Fibroblast of skin of back (primary cell): ENCODE measurements around the gene STARD7.
"Not testable (repeated sequence)": the region's sequence is repeated elsewhere in the genome, so short reads cannot be mapped to it uniquely, and the experiment has no call there.

ENCODE experiments used
- DNase-seq: peaks from one replicate; pipeline ENCODE4 v3.0.0-alpha.2; 2013

Gene STARD7

GRCh38 chr2:96160366-96160765 lies 48.3 kb downstream of the STARD7 start:
- DNase-seq, result not testable (repeated sequence)

- DNase-seq, result no peak
These were observed 49.4 kb downstream of the STARD7 start for GRCh38 chr2:96159084-96159830.

GRCh38 chr2:96158554-96158940 lies 50.1 kb downstream of the STARD7 start:
- DNase-seq, result no peak

GRCh38 chr2:96157649-96158553 lies 50.7 kb downstream of the STARD7 start:
- peak; percentile 51 for DNase-seq

- DNase-seq, result no peak
These were observed 51.5 kb downstream of the STARD7 start for GRCh38 chr2:96156926-96157648.

GRCh38 chr2:96156011-96156820 lies 52.4 kb downstream of the STARD7 start:
- DNase-seq, result no peak

GRCh38 chr2:96154506-96155380 lies 53.9 kb downstream of the STARD7 start:
- no peak for DNase-seq

- no peak for DNase-seq
These were observed 54.6 kb downstream of the STARD7 start for GRCh38 chr2:96153991-96154431.

GRCh38 chr2:96153291-96153713 lies 55.3 kb downstream of the STARD7 start:
- no peak for DNase-seq

GRCh38 chr2:96152304-96153161 lies 56.1 kb downstream of the STARD7 start:
- no peak for DNase-seq

- DNase-seq, result no peak
These were observed 56.9 kb downstream of the STARD7 start for GRCh38 chr2:96151595-96152303.

- no peak for DNase-seq
These were observed 57.6 kb downstream of the STARD7 start for GRCh38 chr2:96150791-96151594.

GRCh38 chr2:96150007-96150640 lies 58.5 kb downstream of the STARD7 start:
- DNase-seq, result no peak

- DNase-seq, result peak; percentile 85
These were observed 60.0 kb downstream of the STARD7 start for GRCh38 chr2:96148410-96149217.

GRCh38 chr2:96147593-96148201 lies 60.9 kb downstream of the STARD7 start:
- DNase-seq, result no peak

GRCh38 chr2:96146881-96147592 lies 61.6 kb downstream of the STARD7 start:
- no peak for DNase-seq
